HG02885 (cell line): ENCODE data around the gene SSH3.

ENCODE experiments used
- ATAC-seq: cut with Tn5 transposase; IDR thresholded peaks from one replicate; pipeline ENCODE4 v1.9.1; 2021; ENCODE audit warnings: mild to moderate bottlenecking; ENCODE audit not compliant: unreplicated experiment, poor library complexity

SSH3 gene

DNA sequence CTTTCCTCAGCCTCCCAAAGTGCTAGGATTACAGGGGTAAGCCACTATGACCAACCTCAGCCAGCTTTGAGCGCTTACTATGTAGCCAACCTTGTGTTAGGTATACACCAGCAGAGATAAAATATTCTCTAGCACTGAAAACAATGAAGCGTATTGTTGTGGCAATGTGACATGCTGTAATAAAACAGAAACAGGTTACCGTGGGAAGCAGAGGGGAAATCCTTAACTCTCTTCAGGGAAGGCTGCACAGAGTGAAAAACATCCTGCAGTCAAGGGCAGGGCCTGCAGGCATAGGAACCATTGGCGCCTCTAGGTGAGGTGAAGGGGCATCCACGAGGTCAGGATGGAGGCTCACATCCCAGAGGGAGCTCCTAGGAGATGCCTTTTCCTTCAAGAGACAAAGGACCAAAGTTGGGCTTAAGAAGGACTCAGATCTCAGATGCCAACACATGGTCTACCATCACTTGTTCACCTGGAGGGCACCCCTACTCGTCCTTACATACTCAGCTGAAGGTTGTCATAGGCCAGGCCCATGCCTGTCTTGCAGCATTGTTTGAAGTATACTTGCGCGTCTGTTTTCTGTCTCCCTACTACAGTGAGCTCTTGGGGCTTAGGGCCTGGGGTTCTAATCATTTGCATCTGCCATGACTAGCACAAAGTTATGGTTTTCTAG, 42.1 kb downstream of the SSH3 start:
- no peak for ATAC-seq

DNA sequence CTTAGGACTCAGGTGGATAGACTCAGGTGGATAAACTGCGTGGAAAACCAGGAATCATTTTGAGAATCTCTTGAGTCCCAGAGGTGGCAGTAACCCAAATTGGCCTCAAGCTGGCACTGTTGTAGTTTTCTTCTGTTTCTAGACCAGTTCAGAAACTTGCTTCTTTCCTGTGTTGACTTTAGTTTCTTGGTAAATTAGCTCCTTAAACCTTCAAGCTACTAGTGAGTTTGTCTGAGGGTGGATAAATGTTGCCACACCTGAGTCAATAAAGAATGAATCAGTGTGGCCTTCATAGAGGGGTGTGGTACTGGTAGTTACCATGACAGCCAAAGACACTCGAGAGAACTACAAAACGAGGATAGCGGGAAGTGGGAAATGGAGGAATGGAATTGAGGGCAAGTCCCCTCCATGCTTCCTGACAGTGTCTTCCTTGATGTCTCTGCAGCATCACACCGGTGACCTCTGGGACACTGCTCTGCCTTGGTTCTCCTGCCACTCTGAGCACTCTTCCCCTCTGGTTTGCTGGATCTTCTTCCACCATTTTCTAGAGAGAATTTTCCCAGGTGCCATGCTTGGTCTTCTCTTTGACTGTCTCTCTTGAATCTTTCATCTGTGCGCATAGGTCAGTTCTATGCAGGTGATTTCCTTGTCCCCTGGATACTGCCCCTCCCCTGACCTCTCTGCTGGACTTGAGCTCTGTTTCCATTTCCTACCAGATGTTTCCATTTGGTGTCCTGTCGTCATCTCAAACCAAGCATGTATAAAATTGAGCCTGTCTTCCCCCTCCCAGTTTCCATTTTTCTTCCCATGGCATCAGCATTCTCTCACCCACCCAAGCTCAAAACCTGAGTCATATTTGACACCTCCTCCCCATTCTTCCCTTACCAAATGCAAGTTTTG, 42.8 kb downstream of the SSH3 start:
- no peak for ATAC-seq

DNA sequence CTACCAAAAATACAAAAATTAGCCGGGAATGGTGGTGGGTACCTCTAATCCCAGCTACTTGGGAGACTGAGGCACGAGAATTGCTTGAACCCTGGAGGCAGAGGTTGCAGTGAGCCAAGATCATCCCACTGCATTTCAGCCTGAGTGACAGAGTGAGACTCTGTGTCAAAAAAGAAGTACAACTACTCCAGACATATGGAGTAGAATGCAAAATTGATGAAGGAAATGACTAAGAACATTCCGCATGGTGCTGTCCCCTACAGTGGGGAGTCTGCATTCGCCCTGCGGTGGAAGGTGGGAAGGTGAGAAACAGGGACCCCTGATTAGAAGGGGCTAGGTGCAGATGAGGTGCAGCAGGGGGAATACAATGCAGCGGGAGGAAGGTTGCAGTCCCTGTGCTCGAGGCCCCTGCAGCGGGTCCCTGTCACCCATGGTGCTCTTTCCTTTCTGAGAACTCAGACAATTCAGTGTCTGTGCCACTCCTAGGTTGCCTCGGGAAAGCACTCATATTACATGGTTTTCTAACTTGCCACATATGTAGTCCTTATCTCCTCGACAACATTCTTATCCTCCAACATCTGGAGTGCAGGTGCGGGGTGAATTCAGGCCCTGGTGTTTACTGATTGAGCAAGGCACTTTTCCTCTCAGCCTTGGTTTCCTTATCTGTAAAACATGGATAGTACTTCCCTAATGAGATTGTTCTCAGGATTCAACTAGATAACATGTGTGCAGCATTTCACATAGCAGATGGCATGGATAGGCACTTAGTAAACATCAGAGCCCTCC, 44.8 kb downstream of the SSH3 start:
- no peak for ATAC-seq

DNA sequence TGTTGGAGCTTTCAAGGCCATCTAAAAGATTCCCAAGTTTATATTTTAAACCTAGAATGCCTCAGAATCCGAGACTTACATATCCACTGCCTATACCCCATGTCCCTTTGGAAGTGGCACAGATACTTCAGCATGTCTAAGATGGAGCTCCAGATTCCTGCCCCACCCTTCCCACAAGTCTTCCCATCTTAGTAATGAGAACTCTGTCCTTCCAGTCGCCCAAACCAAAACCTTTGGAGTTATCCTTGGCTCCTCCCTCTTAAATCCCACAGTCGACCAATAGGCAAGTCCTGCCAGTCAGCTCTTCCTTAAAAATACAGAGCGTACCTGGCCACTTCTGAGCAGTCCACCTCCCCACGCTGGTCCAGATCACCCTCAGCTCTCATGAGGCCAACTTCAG, 45.7 kb downstream of the SSH3 start:
- no peak for ATAC-seq

DNA sequence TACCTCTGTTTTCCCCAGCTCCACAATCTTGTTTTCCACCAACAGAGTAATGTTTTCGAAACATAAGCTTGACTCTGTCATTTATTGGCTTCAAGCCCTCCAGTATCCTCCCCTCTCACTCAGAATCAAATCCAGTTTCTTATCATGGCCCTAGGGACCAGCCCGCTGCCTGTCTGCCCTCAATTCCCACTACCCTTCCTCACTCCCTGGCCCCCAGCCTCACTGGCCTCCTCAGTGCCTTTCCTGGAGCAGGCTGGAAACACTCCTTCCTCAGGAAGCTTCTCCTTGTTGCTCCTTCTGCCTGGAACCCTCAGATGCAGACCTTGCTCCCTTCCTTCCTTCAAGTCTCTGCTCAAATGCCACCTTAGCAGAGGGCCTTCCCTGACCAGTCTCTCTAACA, 46.1 kb downstream of the SSH3 start:
- no peak for ATAC-seq

DNA sequence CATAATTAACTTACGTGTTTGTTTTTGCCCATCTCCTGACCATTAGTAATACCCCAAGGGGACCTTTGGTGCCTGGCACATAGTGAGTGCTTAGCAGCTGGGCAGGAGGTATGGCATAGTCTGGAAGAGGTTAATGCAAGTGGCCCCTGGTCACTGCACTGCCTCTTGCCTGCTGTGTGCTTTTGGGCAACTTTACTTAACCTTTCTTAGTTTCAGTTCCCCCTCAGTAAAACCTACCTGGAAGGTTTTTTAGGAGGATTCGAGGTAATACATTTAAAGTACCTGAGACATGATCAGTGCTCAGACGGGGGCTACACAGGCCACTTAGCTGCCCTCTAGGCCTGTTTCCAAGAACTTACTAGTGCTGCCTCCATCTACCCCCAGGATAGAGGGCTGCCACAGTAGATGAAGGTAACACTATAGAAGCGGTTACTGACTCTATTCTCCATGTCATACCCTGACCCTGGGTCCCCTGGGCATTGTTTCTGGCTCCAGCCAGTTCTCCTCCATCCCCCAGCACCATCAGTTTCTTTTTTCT, 46.7 kb downstream of the SSH3 start:
- no peak for ATAC-seq

DNA sequence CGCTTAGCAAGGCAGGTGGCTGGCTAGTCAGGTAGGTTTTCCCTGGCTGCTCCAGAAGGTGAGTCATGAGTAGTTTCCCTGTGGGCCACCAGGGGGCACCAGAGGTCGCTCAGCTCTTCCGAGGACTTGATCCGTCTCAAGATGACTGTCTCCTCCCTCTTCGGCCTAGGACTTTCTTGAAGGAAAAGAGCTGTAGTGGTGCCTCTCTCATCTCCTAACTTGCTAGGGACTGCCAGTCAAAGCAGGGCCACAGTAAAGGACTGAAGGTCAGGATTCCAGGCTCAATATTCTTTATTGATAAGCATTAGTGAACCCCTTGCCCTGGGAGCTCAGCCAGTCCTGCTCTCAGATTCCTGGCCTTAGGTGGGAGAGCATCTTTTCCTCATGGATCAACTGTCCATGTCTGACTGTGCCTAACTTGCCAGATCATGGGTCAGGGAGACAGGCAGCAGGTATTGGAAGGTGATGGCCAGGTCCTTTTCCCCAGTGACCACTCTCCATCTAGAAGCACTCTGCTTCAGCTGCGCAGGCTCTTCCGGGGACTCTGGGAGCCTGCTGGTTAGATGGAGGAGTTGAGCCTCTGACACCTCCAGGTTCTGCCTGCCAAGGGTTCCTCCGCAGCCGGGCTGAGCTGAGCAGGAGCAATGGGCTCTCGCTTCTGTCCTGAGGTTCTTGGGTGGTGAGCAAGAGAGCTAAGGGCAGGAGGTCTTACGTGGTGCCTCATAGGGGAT, 48.1 kb downstream of the SSH3 start:
- no peak for ATAC-seq

DNA sequence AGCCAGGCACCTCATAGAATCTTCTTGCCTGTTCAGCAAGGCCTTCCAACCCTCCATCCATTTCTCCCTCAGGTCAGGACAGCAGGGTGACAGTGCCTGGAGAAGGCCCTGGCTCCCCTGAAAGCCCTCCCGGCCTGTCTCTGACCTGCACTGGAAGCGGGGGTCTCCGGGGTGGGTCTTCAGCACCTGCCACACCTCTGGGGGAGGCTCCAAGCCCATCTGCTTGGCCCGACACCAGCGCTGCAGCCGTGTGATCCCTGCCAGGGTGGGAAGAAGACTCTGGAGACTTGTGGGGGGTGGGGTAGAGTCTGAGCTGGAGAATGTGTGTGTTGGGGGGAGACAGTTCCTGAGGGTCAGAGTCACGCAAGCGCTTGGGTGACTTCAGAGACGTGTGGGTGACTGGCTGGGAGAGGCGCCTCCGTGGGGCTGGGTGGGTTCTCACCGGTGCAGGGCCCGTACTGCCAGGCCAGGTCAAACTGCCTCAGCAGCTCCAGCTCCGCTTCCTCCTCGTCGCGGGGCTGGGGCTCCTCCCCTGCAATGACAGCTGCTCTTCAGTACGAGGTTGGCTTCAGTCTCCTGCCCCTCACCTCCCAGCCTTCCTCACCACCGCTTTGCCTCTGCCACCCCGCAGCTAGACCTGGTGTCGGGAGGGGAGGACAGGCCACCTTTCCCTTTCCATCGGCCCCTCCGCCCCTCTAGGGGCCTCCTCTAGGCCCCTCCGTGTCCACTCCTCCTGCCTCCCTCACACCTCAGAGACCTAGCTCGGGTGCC, 49.4 kb downstream of the SSH3 start:
- peak; percentile 12 for ATAC-seq

DNA sequence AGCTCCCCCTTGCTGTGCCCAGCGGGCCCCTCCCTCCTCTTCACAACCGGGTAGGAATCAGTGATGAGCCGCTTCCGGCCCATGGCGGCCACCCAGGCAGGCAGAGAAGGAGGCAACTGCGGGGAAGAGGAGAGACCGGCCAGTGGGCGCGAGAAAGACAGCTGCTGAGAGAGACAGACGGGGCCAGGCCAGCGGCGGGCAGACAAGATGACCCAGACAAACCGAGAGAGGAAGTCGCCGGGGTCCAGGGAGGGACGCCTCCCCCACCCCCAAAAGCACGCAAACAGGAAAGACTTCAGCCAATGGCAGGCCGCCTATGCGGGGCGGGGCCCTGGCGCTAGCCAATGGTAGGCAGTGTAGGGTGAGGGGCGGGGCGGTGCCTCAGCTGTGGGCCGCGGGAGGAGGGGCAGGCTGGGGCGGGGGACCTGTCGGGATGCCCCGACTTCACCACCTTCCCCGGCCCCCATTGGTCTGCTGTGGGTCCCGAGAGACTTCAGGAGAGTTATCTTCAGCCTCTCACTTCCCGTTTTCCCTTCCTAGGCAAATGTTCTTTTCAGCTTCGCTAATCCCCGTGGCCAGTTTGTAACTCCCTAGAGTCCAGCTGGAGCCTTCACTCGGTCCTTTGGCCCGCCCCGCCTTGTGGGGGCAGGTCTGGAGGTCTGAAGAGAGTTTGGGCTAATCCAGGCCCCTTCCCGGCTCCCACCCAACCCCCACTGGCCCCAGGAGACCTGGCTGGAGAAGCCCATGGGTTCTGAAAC, 50.2 kb downstream of the SSH3 start, which contains the start of gene POLD4:
Gene POLD4, minus strand, starts transcription at position 230 of the 758 bp plus-strand sequence. Its CDS starts 147 bp downstream, at position 83.
- ATAC-seq = peak; percentile 83

DNA sequence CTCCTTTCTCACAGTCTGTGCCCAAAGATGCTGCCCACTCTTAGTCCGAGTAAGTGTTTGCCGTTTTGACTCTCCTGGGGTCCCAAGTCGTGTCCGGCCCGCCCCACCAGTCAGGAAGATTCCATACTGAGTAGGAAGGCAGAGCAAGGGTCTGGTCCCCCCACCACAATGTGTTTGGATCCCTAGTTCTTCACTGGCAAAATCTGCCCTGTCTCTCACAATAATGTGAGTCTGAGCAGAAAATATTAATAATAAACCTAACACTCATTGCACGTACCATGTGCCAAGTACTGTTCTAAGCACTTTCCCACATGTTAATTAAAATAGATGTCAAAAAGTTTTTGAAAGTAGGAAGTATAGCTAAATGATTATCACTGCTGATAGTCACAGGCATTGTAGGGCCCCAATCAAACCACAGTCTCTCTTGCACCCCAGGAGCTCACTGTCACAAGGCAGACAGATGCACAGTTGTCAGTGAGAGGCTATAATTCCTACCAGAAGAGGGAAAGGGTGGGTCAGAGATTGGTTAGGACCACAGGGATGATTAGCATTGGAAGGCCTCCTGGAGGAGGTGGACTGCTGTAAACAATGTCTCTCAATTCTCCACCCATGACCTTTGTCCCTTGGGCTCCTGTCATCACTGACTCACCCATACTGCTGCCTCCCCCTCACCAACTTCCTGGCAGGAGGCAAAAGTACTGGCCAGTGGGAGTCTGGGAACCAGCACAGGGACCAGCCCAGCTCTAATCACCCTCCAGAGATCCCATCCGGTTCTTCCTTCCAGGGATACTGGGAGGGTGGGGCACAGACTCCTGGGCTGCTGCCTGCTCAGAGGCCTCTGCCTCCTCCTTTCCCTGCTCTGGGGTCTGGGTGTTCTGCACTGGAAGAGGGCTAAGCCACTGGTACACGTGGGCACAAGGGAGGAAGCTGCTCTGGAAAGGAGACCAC, 51.0 kb downstream of the SSH3 start:
- no peak for ATAC-seq

DNA sequence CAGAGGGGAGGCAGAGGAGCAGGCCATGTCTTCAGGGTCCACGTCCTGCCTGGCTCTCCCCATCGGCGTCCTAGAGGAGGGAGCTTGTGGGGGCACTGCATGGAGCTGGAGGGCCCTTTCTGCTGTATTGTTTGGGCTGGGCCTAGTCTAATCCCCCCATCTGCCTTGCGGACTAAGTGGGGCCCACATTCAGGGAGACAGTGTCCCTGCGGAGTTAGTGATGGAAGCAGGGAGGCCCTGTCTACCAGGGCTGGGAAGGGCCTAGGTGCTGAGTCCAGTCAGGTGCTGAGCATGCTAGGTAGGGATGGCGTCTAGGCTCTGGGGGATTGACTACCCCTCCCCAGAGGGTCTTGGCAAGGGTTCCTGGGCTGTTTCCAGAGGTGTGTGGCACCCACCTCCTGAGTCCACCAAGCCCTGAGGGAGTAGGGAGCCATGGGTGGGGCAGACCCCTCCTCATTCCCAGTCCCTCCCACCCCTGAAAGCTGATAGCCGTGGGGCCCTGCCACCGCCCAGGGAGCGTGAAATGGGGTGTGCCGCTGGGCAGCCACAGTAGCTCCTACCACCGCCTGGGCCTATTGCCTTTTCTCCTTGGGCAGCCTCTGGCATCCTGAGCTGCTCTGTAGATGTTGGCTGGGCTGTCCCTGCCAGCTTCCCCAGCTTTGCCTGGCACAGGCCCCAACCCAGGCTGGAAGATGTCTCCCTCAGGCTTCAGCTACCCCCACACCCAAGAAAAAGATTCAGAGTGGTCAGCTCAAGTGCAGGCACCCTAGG, 51.9 kb downstream of the SSH3 start:
- no peak for ATAC-seq

DNA sequence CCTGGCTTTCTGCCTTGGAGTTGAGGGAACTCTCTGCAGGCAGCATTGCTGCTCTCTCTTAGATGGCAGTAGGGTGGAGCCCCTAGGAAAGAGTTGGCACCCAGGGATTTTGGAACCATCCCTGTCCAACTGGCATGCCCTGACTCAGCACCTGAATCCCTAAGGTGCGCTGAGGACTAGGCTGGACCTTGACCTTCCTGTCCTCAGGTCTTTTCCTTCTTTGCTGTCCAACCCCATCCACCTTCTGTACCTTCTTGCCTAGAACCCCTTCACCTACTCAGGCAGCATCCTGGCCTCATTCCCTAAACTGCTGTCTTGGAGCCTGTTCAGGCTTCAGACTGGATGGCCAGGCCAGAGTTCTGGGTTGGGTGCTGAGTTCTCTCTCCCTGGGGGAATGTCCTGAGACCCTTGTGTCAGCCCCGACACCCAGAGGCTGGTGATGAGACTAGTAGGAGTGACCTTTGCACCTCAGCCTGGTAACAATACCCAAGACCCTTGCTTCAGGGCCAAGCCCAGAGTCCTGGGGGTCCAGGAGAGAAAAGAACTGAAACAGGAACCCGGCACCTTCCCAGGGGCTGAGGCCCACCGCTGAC, 52.6 kb downstream of the SSH3 start:
- no peak for ATAC-seq

DNA sequence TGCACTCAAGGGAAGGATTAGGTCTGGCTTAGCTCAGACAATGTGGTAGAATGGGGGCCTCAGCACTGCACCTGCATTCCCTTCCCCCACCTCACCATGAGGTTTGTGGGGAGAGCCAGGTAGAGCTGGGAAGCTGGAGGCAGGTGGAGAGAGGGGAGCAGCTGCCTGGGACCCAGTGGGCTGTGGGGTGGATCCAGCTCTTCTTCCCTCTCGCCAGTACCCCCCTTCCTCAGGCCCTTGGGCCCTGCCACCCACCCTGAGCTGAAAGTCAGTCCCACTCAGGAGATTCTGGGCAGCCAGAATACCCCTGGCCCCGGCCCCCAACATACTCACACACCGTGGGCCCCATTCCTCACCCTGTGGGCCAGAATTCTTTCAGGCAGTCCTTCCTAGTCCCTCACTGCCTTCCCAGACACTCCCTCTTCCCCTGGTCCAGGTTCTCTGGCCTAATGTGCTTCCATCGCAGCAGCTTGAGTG, 53.1 kb downstream of the SSH3 start:
- no peak for ATAC-seq

DNA sequence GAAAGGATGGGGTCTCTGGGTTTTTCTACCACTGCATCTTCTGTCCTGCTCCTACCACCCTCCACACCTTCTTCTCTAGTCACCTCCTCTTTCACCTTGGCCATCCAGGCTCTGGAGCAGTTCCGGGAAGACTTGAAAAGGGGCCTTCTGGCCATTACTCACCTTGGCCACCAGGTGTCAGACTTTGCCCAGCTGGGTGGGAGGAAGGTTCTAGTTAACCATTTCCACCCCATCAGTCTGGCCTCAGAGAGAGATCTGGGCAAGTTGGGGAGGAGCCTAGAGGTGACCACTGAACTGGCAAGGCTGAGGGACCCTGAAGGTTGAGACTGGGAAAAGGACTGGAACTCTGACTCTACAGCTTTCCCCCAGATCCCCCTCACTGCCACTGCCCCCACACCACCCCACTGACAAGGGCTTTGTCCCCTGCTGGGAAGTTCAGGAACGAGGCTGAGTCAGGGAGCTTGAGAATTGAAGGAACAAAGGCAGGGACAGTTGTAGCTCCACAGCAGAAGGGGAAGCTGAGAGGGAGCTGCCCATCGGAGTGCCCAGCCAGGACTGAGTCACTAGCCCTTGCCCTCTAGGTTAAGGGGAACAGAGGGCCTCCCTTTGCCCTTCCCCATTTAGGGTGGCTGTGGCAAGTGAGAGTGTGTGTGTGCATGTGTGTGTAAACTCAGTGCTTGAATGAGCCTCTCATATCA, 53.7 kb downstream of the SSH3 start:
- no peak for ATAC-seq

DNA sequence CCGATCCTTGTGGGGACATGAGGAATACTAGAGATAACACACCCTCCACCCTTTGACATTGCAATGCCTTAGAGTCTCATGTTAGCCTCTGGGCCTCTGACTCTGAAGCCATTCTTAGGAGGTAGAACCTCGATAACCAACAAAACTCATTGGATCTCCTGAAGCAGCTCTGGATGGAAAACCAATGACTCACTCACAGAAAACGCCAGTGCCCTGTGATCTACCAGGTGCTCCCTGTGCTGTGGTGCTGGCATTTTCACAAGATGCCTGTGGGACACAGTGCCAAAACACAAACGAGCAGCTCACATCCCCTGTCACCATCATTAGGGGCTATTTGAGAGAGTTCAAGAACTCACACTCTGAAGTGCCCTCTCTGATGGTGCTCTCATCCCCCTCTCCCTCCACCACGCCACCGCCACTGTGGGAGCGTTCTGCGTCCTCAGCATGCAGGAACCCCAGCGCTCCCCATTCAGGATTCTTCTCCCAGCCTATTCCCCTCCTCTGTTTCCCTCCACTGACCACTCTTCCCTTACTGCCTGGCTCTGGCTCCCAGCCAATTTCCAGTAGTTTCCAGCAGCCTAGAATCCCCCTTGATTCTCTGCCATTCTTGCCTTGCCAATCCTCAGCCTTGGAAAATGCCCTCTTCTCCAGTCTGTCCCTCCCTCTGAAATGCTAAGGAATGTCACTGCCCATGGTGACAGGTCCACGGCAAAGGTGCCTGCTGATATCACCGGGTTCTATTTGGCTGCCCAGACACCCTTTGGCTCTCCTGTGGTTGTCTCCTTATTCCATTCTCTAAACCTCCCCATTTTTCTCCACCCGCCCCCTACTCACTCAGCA, 54.7 kb downstream of the SSH3 start:
- ATAC-seq = no peak
